GM06990 (cell line): ENCODE measurements around the gene FCER2.

Experiments used
- DNase-seq: peaks from one replicate; pipeline ENCODE4 v3.0.0-alpha.2; 2011; ENCODE audit not compliant: insufficient read length; ENCODE audit errors: extremely low read depth
- H3K27me3 ChIP-seq: replicated peaks from 2 replicates; pipeline ENCODE4 v1.6.0; 2011; ENCODE audit warnings: low read length; ENCODE audit not compliant: control insufficient read depth, insufficient read depth
- H3K36me3 ChIP-seq: 2 replicates; pipeline ENCODE4 v1.5.1; 2011; ENCODE audit warnings: low read length; ENCODE audit not compliant: control insufficient read depth, insufficient read depth
- H3K4me3 ChIP-seq: replicated peaks from 2 replicates; pipeline ENCODE4 v1.5.1; 2011; ENCODE audit warnings: low read depth, mild to moderate bottlenecking, control low read depth, low read length
- CTCF ChIP-seq: IDR thresholded peaks from 2 replicates; pipeline ENCODE4 v1.5.1; 2011; ENCODE audit warnings: low read length, control low read depth, mild to moderate bottlenecking, inconsistent platforms; ENCODE audit not compliant: insufficient read depth, poor library complexity, severe bottlenecking

FCER2 gene

GRCh38 chr19:7697721-7698287 is 4.1 kb downstream of the FCER2 start:
- DNase-seq, result no peak
- H3K36me3 ChIP-seq, result peaks cover 46% of the 10 kb centered on the region
- TF ChIP-seq CTCF, result no peak
- H3K27me3 ChIP-seq, result no peaks in the 10 kb centered on the region
- H3K4me3 ChIP-seq, result peak overlapping the region; percentile 81

GRCh38 chr19:7694499-7694898 is 7.4 kb downstream of the FCER2 start:
- no peak for DNase-seq
- Histone ChIP-seq H3K4me3 (peak overlapping the region; percentile 43; the same call in 1 of the 2 replicates), H3K36me3 (peaks cover 71% of the 10 kb centered on the region), H3K27me3 (no peaks in the 10 kb centered on the region)
- no peak for TF ChIP-seq CTCF

- Histone ChIP-seq H3K36me3 (peaks cover 67% of the 10 kb centered on the region), H3K4me3 (peak overlapping the region; percentile 21), H3K27me3 (no peaks in the 10 kb centered on the region)
- DNase-seq, result no peak
- no peak for TF ChIP-seq CTCF
Measured at GRCh38 chr19:7692417-7693088, 9.4 kb downstream of the FCER2 start.

- no peak for DNase-seq
- Histone ChIP-seq H3K27me3 (no peaks in the 10 kb centered on the region), H3K36me3 (peaks cover 58% of the 10 kb centered on the region), H3K4me3 (no peak overlapping the region)
- TF ChIP-seq CTCF, result no peak
Measured at GRCh38 chr19:7691497-7691896, 10.4 kb downstream of the FCER2 start.

GRCh38 chr19:7690779-7691258 is 11.1 kb downstream of the FCER2 start:
- H3K27me3 ChIP-seq, result no peaks in the 10 kb centered on the region
- H3K4me3 ChIP-seq, result no peak overlapping the region
- peaks cover 55% of the 10 kb centered on the region for H3K36me3 ChIP-seq
- TF ChIP-seq CTCF, result no peak
- no peak for DNase-seq
